Esophagus muscularis mucosa (tissue), 4 donors: ENCODE data around the gene HPS1. TPM values are rescaled to one million over a fixed set of nuclear protein-coding genes. Genes with fewer than 3 reads are reported as not detected.
A peak's percentile ranks its signal among the peaks of the same experiment; 100 is the strongest.

Source experiments
- DNase-seq: peaks from one replicate; pipeline ENCODE4 v3.0.0-alpha.2; 2017; ENCODE audit errors: extremely low spot score
- H3K27ac ChIP-seq, 4 donors: fragments of 200-600 bp; sonication (generic); replicated peaks in 1 of 4; 1 replicate in 3 of 4; 2 replicates in 1 of 4; pipeline ENCODE4 v1.5.1; 2016 to 2019; ENCODE audit warnings: mild to moderate bottlenecking in 1 of 4
- H3K27me3 ChIP-seq, 4 donors: fragments of 200-600 bp; sonication (generic); one replicate each; pipeline versions ENCODE4 v1.5.1 to v1.6.0; 2016 to 2019
- H3K36me3 ChIP-seq, 4 donors: fragments of 200-600 bp; sonication (generic); one replicate each; pipeline ENCODE4 v1.5.1; 2016 to 2019
- H3K4me1 ChIP-seq, 4 donors: fragments of 200-600 bp; sonication (generic); one replicate each; pipeline ENCODE4 v1.5.1; 2016 to 2019
- H3K4me3 ChIP-seq, 4 donors: fragments of 200-600 bp; sonication (generic); 1 replicate in 2 of 4; 2 replicates in 2 of 4; pipeline ENCODE4 v1.5.1; 2016 to 2019; ENCODE audit warnings: mild to moderate bottlenecking in 4 of 4, moderate library complexity in 1 of 4
- H3K9me3 ChIP-seq, 4 donors: fragments of 200-600 bp; sonication (generic); 1 replicate in 3 of 4; 2 replicates in 1 of 4; pipeline ENCODE4 v1.5.1; 2016 to 2019
- EP300 ChIP-seq: sonication (generic); formaldehyde crosslinking; IDR thresholded peaks from one replicate; pipeline ENCODE4 v1.6.1; 2017; ENCODE audit warnings: antibody characterized with exemption
- POLR2A ChIP-seq: fragments of 450-650 bp; IDR thresholded peaks from one replicate; pipeline ENCODE4 v1.6.1; 2017; ENCODE audit warnings: antibody characterized with exemption, moderate library complexity, mild to moderate bottlenecking, low read depth
- POLR2AphosphoS5 ChIP-seq, 2 donors: sonication (generic); formaldehyde crosslinking; IDR thresholded peaks; one replicate each; pipeline ENCODE4 v1.6.1; 2017; ENCODE audit warnings: antibody characterized with exemption in 2 of 2
- WGBS: methylation state at CpG from one replicate; pipeline ENCODE4 v1.1.5; 2018; 5-methylcytosine and 5-hydroxymethylcytosine counted together
- intact Hi-C: fragments of 100-400 bp; cut with DNase I; formaldehyde crosslinking; loops from one replicate; pipeline ENCODE4 v1.15.1; 2023
- total RNA-seq, 4 donors: library from RNA; depleted of rRNA; stranded (reverse); fragments of >200 nt; gene quantifications; one replicate each; pipeline versions ENCODE4 v1.1.0 to v1.2.1, GENCODE V29; 2016
- TF ChIP-seq, protein P1 (sequence below), 3 experiments: fragments of 200-600 bp in 2 of 3; fragments of 450-650 bp in 1 of 3; sonication (generic) in 2 of 3; IDR thresholded peaks; one replicate each; pipeline ENCODE4 v1.5.1; 2017 to 2019; ENCODE audit warnings: antibody characterized with exemption in 3 of 3, mild to moderate bottlenecking in 2 of 3, moderate library complexity in 1 of 3

HPS1 gene
- total RNA-seq, 4 donors from 2014 or later = 49.7 to 76.1 (median 63.7) TPM

DNA sequence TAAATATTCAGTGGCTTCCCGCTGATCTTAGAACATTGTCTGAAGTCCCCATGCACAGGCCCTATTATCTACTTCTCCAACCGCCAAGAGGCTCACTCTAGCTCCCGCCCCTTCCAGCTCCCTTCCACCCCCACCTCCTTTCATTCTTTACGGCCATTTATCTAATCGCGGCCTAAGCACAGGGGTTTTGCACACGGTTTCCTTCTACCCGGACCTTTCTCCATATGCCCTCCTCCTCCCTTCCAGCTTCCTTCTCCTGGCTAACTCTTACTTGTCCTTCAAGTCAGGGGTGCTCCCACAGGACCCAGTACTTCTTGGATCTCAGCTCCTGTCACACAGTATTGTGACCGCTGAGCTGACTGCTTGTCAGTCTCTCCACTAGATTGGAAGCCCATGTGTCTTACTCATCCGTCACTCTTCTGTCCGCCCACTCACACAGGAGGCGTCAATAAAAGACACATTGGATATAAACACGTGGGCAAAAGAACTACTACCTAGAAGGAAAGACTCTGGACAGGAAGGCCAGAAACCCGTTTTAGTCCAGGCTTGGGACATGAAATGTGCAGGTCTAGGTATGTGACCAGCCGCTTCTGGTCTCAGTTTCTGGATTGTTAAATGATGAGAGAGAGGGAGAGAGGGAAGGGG is 20.2 kb upstream of the HPS1 start:
- Histone ChIP-seq H3K27ac (no peak overlapping the region), H3K4me3 (peak overlapping the region in 1 of 4 donors; percentile 67)
- intact Hi-C loops = loop anchor here (2.0 to 10.0 kb wide), 4 partner anchors 195 to 908 kb away; no protein-coding TSS in a partner anchor

DNA sequence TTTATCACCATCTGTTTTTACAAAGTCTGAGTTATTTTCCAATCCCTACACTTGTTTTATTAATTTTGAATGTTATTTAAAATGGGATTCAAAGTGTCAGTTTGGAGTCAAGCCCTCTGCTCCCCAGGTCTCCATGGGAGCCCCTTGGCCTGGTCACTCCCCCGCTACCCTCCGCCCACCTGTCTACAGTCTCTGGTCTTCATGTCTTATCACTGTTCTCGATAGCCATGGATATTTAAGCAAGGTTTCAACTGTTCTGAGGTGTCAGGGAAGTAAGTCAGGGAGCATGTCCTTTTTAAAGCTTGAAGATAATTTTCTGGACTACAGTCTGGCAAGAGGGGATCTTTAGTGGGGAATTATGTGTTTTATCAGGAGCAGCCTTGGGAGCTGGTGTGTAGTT is 19.1 kb upstream of the HPS1 start:
- Histone ChIP-seq H3K9me3 (no peaks in the 10 kb centered on the region), H3K36me3 (no peaks in the 10 kb centered on the region), H3K27me3 (no peaks in the 10 kb centered on the region), H3K4me1 (peaks cover 13 to 23% (median 17%) of the 10 kb centered on the region in 4 donors), H3K4me3 (no peak overlapping the region), H3K27ac (no peak overlapping the region)
- 93% methylated on average over 3 of the region's 3 CpGs for WGBS
- DNase-seq = peak; percentile 89
- intact Hi-C loops = loop anchor here (2.0 to 10.0 kb wide), 4 partner anchors 196 to 909 kb away; no protein-coding TSS in a partner anchor
- TF ChIP-seq POLR2A (no peak), EP300 (no peak), POLR2AphosphoS5 (IDR thresholded peaks at IDR 0.05) (no peak)
- TF ChIP-seq, protein P1, sequence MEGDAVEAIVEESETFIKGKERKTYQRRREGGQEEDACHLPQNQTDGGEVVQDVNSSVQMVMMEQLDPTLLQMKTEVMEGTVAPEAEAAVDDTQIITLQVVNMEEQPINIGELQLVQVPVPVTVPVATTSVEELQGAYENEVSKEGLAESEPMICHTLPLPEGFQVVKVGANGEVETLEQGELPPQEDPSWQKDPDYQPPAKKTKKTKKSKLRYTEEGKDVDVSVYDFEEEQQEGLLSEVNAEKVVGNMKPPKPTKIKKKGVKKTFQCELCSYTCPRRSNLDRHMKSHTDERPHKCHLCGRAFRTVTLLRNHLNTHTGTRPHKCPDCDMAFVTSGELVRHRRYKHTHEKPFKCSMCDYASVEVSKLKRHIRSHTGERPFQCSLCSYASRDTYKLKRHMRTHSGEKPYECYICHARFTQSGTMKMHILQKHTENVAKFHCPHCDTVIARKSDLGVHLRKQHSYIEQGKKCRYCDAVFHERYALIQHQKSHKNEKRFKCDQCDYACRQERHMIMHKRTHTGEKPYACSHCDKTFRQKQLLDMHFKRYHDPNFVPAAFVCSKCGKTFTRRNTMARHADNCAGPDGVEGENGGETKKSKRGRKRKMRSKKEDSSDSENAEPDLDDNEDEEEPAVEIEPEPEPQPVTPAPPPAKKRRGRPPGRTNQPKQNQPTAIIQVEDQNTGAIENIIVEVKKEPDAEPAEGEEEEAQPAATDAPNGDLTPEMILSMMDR (IDR thresholded peaks at IDR 0.05) = no peak

More for the DNA sequence above, 20.2 kb upstream of the HPS1 start:
- TF ChIP-seq POLR2A (no peak), POLR2AphosphoS5 (IDR thresholded peaks at IDR 0.05) (no peak), EP300 (no peak)
- TF ChIP-seq, protein P1 (IDR thresholded peaks at IDR 0.05) = no peak
- Histone ChIP-seq H3K27me3 (no peaks in the 10 kb centered on the region), H3K36me3 (no peaks in the 10 kb centered on the region), H3K4me1 (peaks cover 8 to 17% (median 12%) of the 10 kb centered on the region in 4 donors), H3K9me3 (no peaks in the 10 kb centered on the region)
- no peak for DNase-seq
- WGBS = 74% methylated on average over 15 of the region's 15 CpGs

DNA sequence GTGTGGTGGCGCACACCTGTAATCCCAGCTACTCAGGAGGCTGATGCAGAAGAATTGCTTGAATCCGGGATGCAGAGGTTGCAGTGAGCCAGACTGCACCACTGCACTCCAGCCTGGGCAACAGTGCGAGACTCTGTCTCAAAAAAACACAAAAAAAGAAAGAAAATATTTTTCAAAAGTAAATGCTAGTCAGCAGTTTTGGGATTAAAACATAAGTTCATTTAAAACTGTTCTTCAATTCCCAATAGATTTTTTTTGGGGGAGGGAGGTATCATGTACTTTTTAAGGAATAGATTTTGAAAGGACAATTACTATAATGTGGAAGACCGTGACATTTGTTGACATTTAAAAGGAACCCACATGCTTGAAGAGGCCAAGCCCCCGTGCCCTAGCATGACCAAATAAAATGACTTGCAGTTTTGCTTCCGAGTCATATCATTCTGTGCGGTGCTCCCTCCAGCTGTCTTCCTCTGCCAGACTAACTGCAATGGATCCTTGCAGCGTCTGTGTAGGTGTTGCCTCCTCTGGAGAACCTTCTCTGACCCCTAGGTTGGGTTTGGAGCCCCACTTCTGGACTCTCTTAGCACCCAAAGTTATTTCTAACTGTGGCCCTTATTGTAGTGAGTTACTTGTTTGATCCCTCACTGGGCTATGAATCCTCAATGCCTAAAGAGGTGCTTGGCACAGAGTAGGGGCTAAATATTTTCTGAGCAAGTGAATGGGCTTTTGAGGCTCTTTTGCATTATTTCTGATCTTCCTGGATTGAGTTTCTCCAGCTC is 17.4 kb upstream of the HPS1 start:
- no peaks in the 10 kb centered on the region for H3K9me3 ChIP-seq
- intact Hi-C loops = loop anchor here (10.0 kb wide), 1 partner anchor 911 kb away; no protein-coding TSS in a partner anchor
- DNase-seq = peak; percentile 66
- H3K4me1 ChIP-seq = peaks cover 17 to 26% (median 23%) of the 10 kb centered on the region in 4 donors
- H3K36me3 ChIP-seq = peaks cover 0 to 5% (median 0%) of the 10 kb centered on the region in 4 donors
- 75% methylated on average over 8 of the region's 8 CpGs for WGBS
- no peak overlapping the region for H3K4me3 ChIP-seq
- no peak overlapping the region for H3K27ac ChIP-seq
- TF ChIP-seq, protein P1 (IDR thresholded peaks at IDR 0.05) = no peak
- no peak for TF ChIP-seq POLR2A
- no peak for TF ChIP-seq EP300
- no peak for TF ChIP-seq POLR2AphosphoS5 (IDR thresholded peaks at IDR 0.05)
- no peaks in the 10 kb centered on the region for H3K27me3 ChIP-seq

DNA sequence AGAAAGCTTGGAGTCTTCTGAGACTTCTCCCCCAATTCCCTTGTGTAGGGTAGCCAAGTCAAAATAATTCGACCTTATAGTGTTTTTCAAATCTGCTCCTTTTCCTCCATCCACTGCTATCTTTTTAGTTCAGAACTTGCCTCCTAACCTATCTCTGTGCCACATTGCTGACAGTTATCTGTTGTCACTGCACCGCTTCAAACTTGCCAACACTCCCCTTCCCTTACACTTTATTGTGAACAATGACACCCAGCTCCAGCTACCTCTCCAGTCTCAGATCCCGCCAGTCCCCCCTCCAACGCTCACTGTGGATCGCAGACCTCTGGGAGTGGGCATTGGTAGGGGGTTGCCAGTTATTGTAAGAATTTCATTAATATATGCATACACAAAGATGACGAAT is 16.3 kb upstream of the HPS1 start:
- DNase-seq = peak; percentile 57
- Histone ChIP-seq H3K4me3 (no peak overlapping the region), H3K9me3 (no peaks in the 10 kb centered on the region), H3K27ac (no peak overlapping the region), H3K36me3 (peaks cover 0 to 9% (median 0%) of the 10 kb centered on the region in 4 donors), H3K4me1 (peaks cover 14 to 24% (median 22%) of the 10 kb centered on the region in 4 donors), H3K27me3 (no peaks in the 10 kb centered on the region)
- WGBS = 95% methylated on average over 6 of the region's 6 CpGs
- intact Hi-C loops = loop anchor here (10.0 kb wide), 1 partner anchor 912 kb away; no protein-coding TSS in a partner anchor
- TF ChIP-seq POLR2A (no peak), EP300 (no peak), POLR2AphosphoS5 (IDR thresholded peaks at IDR 0.05) (no peak)
- TF ChIP-seq, protein P1 (IDR thresholded peaks at IDR 0.05) = no peak
